GM23338 (cell line): ENCODE measurements around the gene TEX51. TPM values are rescaled to one million over a fixed set of nuclear protein-coding genes. Genes with fewer than 3 reads are reported as not detected.

Source experiments
- ATAC-seq: fragments of 200-7000 bp; cut with Tn5 transposase; 3 replicates; pipeline ENCODE4 v1.9.1; 2020
- DNase-seq: peaks from one replicate; pipeline ENCODE4 v3.0.0-alpha.2; 2015; ENCODE audit warnings: low spot score
- H2AFZ ChIP-seq: fragments of 200-600 bp; sonication (generic); 2 replicates; pipeline ENCODE4 v1.8.0; 2016; ENCODE audit warnings: antibody characterized with exemption, mild to moderate bottlenecking, moderate library complexity
- H3F3A ChIP-seq: fragments of 200-600 bp; sonication (generic); replicated peaks from 2 replicates; pipeline ENCODE4 v1.8.0; 2017; ENCODE audit warnings: antibody characterized with exemption, mixed run types, low read depth
- H3K27ac ChIP-seq: fragments of 200-600 bp; sonication (generic); 2 replicates; pipeline ENCODE4 v1.6.1; 2016; ENCODE audit warnings: low read depth
- H3K27me3 ChIP-seq: fragments of 200-600 bp; sonication (generic); 2 replicates; pipeline ENCODE4 v1.8.0; 2016; ENCODE audit warnings: mild to moderate bottlenecking, mixed run types, moderate library complexity; ENCODE audit not compliant: insufficient read depth
- H3K36me3 ChIP-seq: fragments of 200-600 bp; sonication (generic); 2 replicates; pipeline ENCODE4 v1.8.0; 2016; ENCODE audit warnings: mild to moderate bottlenecking; ENCODE audit not compliant: insufficient read depth
- H3K4me1 ChIP-seq: fragments of 200-600 bp; sonication (generic); 2 replicates; pipeline ENCODE4 v1.8.0; 2016; ENCODE audit warnings: mild to moderate bottlenecking, moderate library complexity; ENCODE audit not compliant: insufficient read depth
- H3K4me2 ChIP-seq: fragments of 200-600 bp; sonication (generic); 2 replicates; pipeline ENCODE4 v1.7.1; 2017; ENCODE audit warnings: mixed run types
- H3K4me3 ChIP-seq: fragments of 200-600 bp; sonication (generic); 2 replicates; pipeline ENCODE4 v1.6.1; 2016; ENCODE audit warnings: mixed run types
- H3K79me2 ChIP-seq: fragments of 200-600 bp; sonication (generic); replicated peaks from 2 replicates; pipeline ENCODE4 v1.8.0; 2017; ENCODE audit warnings: mild to moderate bottlenecking; ENCODE audit not compliant: insufficient read depth
- H3K9me2 ChIP-seq: fragments of 200-600 bp; sonication (generic); 2 replicates; pipeline ENCODE4 v1.8.0; 2017; ENCODE audit not compliant: insufficient read depth
- H4K20me1 ChIP-seq: fragments of 200-600 bp; sonication (generic); replicated peaks from 2 replicates; pipeline ENCODE4 v1.8.0; 2017; ENCODE audit warnings: mild to moderate bottlenecking; ENCODE audit not compliant: insufficient read depth
- H3K27ac Mint-ChIP-seq: 2 replicates; pipeline ENCODE4 v1.8.0; 2020; ENCODE audit warnings: inconsistent platforms, mild to moderate bottlenecking, moderate library complexity, mixed read lengths
- H3K27me3 Mint-ChIP-seq: 3 replicates; pipeline ENCODE4 v1.8.0; 2022; ENCODE audit warnings: low read depth, mild to moderate bottlenecking, moderate library complexity, mixed read lengths, inconsistent platforms; ENCODE audit not compliant: insufficient read depth, poor library complexity
- H3K36me3 Mint-ChIP-seq: 3 replicates; pipeline ENCODE4 v1.8.0; 2021; ENCODE audit warnings: low read depth, mild to moderate bottlenecking, inconsistent platforms, moderate library complexity, mixed read lengths
- H3K4me1 Mint-ChIP-seq: 3 replicates; pipeline ENCODE4 v1.8.0; 2020; ENCODE audit warnings: mild to moderate bottlenecking, inconsistent platforms, mixed read lengths
- H3K4me3 Mint-ChIP-seq: 3 replicates; pipeline ENCODE4 v1.8.0; 2021; ENCODE audit warnings: moderate library complexity, mild to moderate bottlenecking, inconsistent platforms, mixed read lengths
- H3K9me3 Mint-ChIP-seq: 3 replicates; pipeline ENCODE4 v1.8.0; 2020; ENCODE audit warnings: moderate library complexity, mild to moderate bottlenecking, inconsistent platforms, mixed read lengths
- EZH2phosphoT487 ChIP-seq: fragments of 200-600 bp; sonication (generic); IDR thresholded peaks from one replicate; pipeline ENCODE4 v1.8.1; 2018; ENCODE audit warnings: antibody characterized with exemption; ENCODE audit not compliant: unreplicated experiment
- JUNB ChIP-seq: IDR thresholded peaks from one replicate; pipeline ENCODE4 v1.6.1; 2016; ENCODE audit warnings: antibody characterized with exemption; ENCODE audit not compliant: unreplicated experiment
- NANOG ChIP-seq: IDR thresholded peaks from 2 replicates; pipeline ENCODE4 v1.6.1; 2016; ENCODE audit warnings: antibody characterized with exemption, borderline replicate concordance
- REST ChIP-seq: IDR thresholded peaks from one replicate; pipeline ENCODE4 v1.6.1; 2018; ENCODE audit warnings: antibody characterized with exemption; ENCODE audit not compliant: unreplicated experiment
- ZNF114 ChIP-seq: fragments of 250-450 bp; sonication (Bioruptor Pico); IDR thresholded peaks from 2 replicates; pipeline ENCODE4 v1.5.0; 2020; ENCODE audit warnings: mild to moderate bottlenecking, moderate library complexity
- ZNF331 ChIP-seq: fragments of 250-450 bp; sonication (Bioruptor Pico); IDR thresholded peaks from 2 replicates; pipeline ENCODE4 v1.5.0; 2020; ENCODE audit warnings: low read depth, mild to moderate bottlenecking, moderate library complexity
- polyA plus RNA-seq: library from polyadenylated mRNA; unstranded; fragments of >200 nt; fragmentation: Nextera tagmentation; extraction: Ambion mirVana; gene quantifications from 2 replicates; pipeline ENCODE4 v1.2.1, GENCODE V29; 2016
- total RNA-seq: library from RNA; depleted of rRNA; stranded (reverse); fragments of >200 nt; shearing (Covaris generic); gene quantifications from 2 replicates; pipeline ENCODE4 v1.2.3, GENCODE V29; 2014
- TF ChIP-seq, protein P1 (sequence below), 2 experiments: fragments of 200-600 bp in 1 of 2; sonication (generic) in 1 of 2; conservative IDR thresholded peaks; 2 replicates each; pipeline versions ENCODE4 v1.5.1 to v1.6.1; 2016 to 2017; ENCODE audit warnings: antibody characterized with exemption in 2 of 2, low read depth in 2 of 2, mild to moderate bottlenecking in 2 of 2, moderate library complexity in 1 of 2

TEX51 gene
- total and polyA plus RNA-seq, 2 experiments from 2014 or later: not detected

GRCh38 chr2:126877861-126878565 is 20.7 kb upstream of the TEX51 start:
- Histone ChIP-seq H3K79me2 (no peaks in the 10 kb centered on the region), H3K9me2 (no peaks in the 10 kb centered on the region), H3K27ac (no peak overlapping the region), H3K36me3 (no peaks in the 10 kb centered on the region; the same call in 1 of the 2 replicates), H3K4me3 (no peak overlapping the region), H2AFZ (no peak overlapping the region), H3K4me2 (no peak overlapping the region), H4K20me1 (no peaks in the 10 kb centered on the region), H3K27me3 (no peaks in the 10 kb centered on the region), H3F3A (no peaks in the 10 kb centered on the region), H3K4me1 (no peaks in the 10 kb centered on the region)
- Mint-ChIP-seq H3K9me3 (peaks cover 22% of the 10 kb centered on the region), H3K36me3 (peaks cover 15% of the 10 kb centered on the region), H3K27me3 (peaks cover 6% of the 10 kb centered on the region), H3K4me1 (peaks cover 3% of the 10 kb centered on the region; the same call in 2 of the 3 replicates), H3K4me3 (no peak overlapping the region), H3K27ac (no peak overlapping the region)
- ATAC-seq: no peak
- TF ChIP-seq REST: no peak
- TF ChIP-seq, protein P1, sequence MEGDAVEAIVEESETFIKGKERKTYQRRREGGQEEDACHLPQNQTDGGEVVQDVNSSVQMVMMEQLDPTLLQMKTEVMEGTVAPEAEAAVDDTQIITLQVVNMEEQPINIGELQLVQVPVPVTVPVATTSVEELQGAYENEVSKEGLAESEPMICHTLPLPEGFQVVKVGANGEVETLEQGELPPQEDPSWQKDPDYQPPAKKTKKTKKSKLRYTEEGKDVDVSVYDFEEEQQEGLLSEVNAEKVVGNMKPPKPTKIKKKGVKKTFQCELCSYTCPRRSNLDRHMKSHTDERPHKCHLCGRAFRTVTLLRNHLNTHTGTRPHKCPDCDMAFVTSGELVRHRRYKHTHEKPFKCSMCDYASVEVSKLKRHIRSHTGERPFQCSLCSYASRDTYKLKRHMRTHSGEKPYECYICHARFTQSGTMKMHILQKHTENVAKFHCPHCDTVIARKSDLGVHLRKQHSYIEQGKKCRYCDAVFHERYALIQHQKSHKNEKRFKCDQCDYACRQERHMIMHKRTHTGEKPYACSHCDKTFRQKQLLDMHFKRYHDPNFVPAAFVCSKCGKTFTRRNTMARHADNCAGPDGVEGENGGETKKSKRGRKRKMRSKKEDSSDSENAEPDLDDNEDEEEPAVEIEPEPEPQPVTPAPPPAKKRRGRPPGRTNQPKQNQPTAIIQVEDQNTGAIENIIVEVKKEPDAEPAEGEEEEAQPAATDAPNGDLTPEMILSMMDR (conservative IDR thresholded peaks at IDR 0.05; ENCODE audit: low read depth in 2 of 2): no peak
- TF ChIP-seq NANOG: no peak
- no peak for DNase-seq

DNA sequence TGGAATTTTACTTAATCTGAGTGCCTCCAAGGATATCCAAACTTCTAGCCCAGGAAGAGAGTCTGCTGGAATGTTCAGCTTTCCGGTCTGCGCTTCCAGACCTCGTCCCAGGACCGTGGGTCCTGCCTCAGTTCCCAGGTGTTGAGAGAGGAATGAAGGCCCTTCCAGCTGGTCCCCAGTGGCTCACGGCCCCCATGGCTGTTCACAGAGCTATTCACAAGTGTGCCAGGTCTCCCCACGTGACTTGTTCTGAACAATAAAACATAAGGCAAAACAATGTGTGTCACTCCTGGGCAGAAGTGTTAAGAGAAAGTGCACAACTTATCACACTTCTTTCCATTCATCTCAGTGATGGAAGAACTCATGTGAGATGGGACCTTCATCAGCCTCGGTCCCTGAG is 20.1 kb upstream of the TEX51 start:
- no peaks in the 10 kb centered on the region; the same call in 1 of the 2 replicates for H3K36me3 ChIP-seq
- H3K9me3 Mint-ChIP-seq: peaks cover 22% of the 10 kb centered on the region
- H3K27me3 Mint-ChIP-seq: peaks cover 6% of the 10 kb centered on the region
- H3K27ac ChIP-seq: no peak overlapping the region
- peaks cover 15% of the 10 kb centered on the region for H3K36me3 Mint-ChIP-seq
- no peaks in the 10 kb centered on the region for H3F3A ChIP-seq
- H3K4me3 Mint-ChIP-seq: no peak overlapping the region
- H3K4me1 ChIP-seq: no peaks in the 10 kb centered on the region
- H3K27ac Mint-ChIP-seq: no peak overlapping the region
- ATAC-seq: no peak
- no peaks in the 10 kb centered on the region for H3K27me3 ChIP-seq
- DNase-seq: no peak
- no peaks in the 10 kb centered on the region for H3K79me2 ChIP-seq
- H4K20me1 ChIP-seq: no peaks in the 10 kb centered on the region
- no peak overlapping the region for H3K4me3 ChIP-seq
- H2AFZ ChIP-seq: no peak overlapping the region
- H3K4me1 Mint-ChIP-seq: peaks cover 3% of the 10 kb centered on the region; the same call in 2 of the 3 replicates
- H3K9me2 ChIP-seq: no peaks in the 10 kb centered on the region
- H3K4me2 ChIP-seq: no peak overlapping the region
- TF ChIP-seq REST (no peak), ZNF331 (CRISPR knock-in tag) (no peak), ZNF114 (CRISPR knock-in tag) (no peak), EZH2phosphoT487 (no peak), JUNB (no peak)
